Activated CD8-positive, alpha-beta memory T cell treated with anti-CD3 and anti-CD28 coated beads, Interleukin-2, amount 50 U/mL, for 4 hours (primary cell): ENCODE measurements around the gene FSTL4.

ENCODE experiments used
- DNase-seq: peaks from one replicate; pipeline ENCODE4 v3.0.0-alpha.2; 2020

Gene FSTL4

GRCh38 chr5:133361922-133362321, 250.4 kb downstream of the FSTL4 start:
- no peak for DNase-seq

GRCh38 chr5:133360693-133361472, 251.5 kb downstream of the FSTL4 start:
- DNase-seq: no peak

GRCh38 chr5:133359861-133360260, 252.5 kb downstream of the FSTL4 start:
- DNase-seq: no peak

GRCh38 chr5:133358271-133358670, 254.1 kb downstream of the FSTL4 start:
- no peak for DNase-seq

GRCh38 chr5:133357758-133358157, 254.6 kb downstream of the FSTL4 start:
- DNase-seq: no peak

GRCh38 chr5:133356984-133357421, 255.3 kb downstream of the FSTL4 start:
- no peak for DNase-seq

- DNase-seq: no peak
Observed at GRCh38 chr5:133356396-133356983, 255.9 kb downstream of the FSTL4 start.

GRCh38 chr5:133354323-133355185, 257.8 kb downstream of the FSTL4 start:
- no peak for DNase-seq

GRCh38 chr5:133353741-133354140, 258.6 kb downstream of the FSTL4 start:
- DNase-seq: no peak

GRCh38 chr5:133348406-133348805, 263.9 kb downstream of the FSTL4 start:
- no peak for DNase-seq

GRCh38 chr5:133347039-133347438, 265.3 kb downstream of the FSTL4 start:
- no peak for DNase-seq

- DNase-seq: no peak
Observed at GRCh38 chr5:133344266-133344665, 268.1 kb downstream of the FSTL4 start.

GRCh38 chr5:133343196-133343595, 269.1 kb downstream of the FSTL4 start:
- no peak for DNase-seq

GRCh38 chr5:133341915-133342710, 270.2 kb downstream of the FSTL4 start:
- DNase-seq: no peak

- DNase-seq: no peak
Observed at GRCh38 chr5:133341296-133341695, 271.0 kb downstream of the FSTL4 start.

GRCh38 chr5:133340822-133341221, 271.5 kb downstream of the FSTL4 start:
- DNase-seq: no peak

- no peak for DNase-seq
Observed at GRCh38 chr5:133340002-133340755, 272.2 kb downstream of the FSTL4 start.

GRCh38 chr5:133338504-133339355, 273.6 kb downstream of the FSTL4 start:
- DNase-seq: no peak

GRCh38 chr5:133337795-133338445, 274.4 kb downstream of the FSTL4 start:
- DNase-seq: no peak

- no peak for DNase-seq
Observed at GRCh38 chr5:133336969-133337410, 275.4 kb downstream of the FSTL4 start.
